ENCODE measurements around the gene G6PC3.
A peak's percentile ranks its signal among the peaks of the same experiment; 100 is the strongest.
"Not testable (repeated sequence)": the region's sequence is repeated elsewhere in the genome, so short reads cannot be mapped to it uniquely, and the experiment has no call there.

G6PC3 gene

DNA sequence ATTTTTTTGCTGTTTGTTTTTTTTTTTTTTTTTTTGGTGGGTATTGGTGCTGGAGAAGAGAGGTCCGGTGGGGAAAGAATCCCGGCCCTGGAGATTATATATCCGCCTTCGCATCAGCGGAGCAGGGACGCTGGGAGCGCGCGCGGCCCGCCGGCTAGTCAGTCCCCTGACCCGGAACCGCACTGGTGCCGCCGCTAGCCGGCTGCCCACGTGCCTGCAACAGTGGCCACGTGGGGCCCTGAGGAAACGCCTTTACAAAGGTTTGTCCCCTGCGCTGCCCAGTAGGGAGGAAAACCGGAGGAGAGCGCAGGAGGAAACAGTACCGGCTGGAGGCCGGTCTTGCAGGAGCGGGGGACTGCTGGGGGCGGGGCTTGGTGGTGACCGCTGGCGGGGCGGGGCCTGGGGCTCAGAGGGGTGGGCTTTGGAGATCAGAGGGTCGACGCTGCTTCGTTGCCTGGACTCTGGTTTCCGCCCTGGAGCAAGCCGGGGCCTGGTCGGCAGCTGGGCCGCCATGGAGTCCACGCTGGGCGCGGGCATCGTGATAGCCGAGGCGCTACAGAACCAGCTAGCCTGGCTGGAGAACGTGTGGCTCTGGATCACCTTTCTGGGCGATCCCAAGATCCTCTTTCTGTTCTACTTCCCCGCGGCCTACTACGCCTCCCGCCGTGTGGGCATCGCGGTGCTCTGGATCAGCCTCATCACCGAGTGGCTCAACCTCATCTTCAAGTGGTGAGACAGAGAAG is at the start of gene G6PC3:
Gene G6PC3, plus strand, starts transcription at position 281 of the 743 bp plus-strand sequence. Its CDS starts 231 bp downstream, at position 512.
- Mint-ChIP-seq H3K4me3 (peak within 1 kb of the TSS; percentile 96 to 98 (median 97)), H3K27ac (peak within 1 kb of the TSS; percentile 91 to 99 (median 98)), H3K4me1 (peaks cover 42% of the 10 kb centered on the region), H3K9me3 (no peaks in the 10 kb centered on the region), H3K27me3 (ENCODE audit: low read depth) (no peaks in the 10 kb centered on the region), H3K36me3 (ENCODE audit: low read depth) (peaks cover 9% of the 10 kb centered on the region)
- TF ChIP-seq, protein P1, sequence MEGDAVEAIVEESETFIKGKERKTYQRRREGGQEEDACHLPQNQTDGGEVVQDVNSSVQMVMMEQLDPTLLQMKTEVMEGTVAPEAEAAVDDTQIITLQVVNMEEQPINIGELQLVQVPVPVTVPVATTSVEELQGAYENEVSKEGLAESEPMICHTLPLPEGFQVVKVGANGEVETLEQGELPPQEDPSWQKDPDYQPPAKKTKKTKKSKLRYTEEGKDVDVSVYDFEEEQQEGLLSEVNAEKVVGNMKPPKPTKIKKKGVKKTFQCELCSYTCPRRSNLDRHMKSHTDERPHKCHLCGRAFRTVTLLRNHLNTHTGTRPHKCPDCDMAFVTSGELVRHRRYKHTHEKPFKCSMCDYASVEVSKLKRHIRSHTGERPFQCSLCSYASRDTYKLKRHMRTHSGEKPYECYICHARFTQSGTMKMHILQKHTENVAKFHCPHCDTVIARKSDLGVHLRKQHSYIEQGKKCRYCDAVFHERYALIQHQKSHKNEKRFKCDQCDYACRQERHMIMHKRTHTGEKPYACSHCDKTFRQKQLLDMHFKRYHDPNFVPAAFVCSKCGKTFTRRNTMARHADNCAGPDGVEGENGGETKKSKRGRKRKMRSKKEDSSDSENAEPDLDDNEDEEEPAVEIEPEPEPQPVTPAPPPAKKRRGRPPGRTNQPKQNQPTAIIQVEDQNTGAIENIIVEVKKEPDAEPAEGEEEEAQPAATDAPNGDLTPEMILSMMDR (IDR thresholded peaks at IDR 0.05; ENCODE audit: unreplicated experiment in 3 of 3): no peak

GRCh38 chr17:44021227-44021626 is 49.3 kb upstream of the G6PC3 start:
- H3K4me1 Mint-ChIP-seq: peaks cover 14% of the 10 kb centered on the region
- H3K36me3 Mint-ChIP-seq (ENCODE audit: low read depth); H3K4me3 Mint-ChIP-seq; H3K9me3 Mint-ChIP-seq; H3K27me3 Mint-ChIP-seq (ENCODE audit: low read depth); H3K27ac Mint-ChIP-seq: not testable (repeated sequence)

DNA sequence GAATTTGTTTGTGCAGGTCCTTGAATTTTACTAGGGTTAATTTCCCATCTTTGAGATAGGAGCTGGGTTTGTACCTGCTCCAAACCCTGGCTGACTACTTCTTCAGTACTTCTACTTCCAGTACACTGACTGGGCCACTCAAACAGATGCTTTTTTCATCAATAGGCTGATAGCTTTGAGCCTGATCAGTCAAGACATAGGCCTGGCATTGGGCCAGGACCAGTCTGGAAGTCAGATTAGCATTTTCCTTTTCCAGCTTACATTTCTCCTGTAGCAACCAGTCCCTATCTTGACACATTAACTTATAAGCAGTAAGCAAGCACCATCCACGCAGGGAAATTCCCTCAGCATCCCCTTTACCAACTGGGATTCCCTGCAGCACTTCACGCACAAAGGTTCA is 48.3 kb upstream of the G6PC3 start:
- H3K27ac Mint-ChIP-seq: peak overlapping the region; percentile 20 to 95 (median 58)
- peaks cover 14% of the 10 kb centered on the region for H3K4me1 Mint-ChIP-seq
- TF ChIP-seq, protein P1 (IDR thresholded peaks at IDR 0.05; ENCODE audit: unreplicated experiment in 3 of 3): no peak
- H3K36me3 Mint-ChIP-seq (ENCODE audit: low read depth): peaks cover 4% of the 10 kb centered on the region
- peak overlapping the region in 1 of 3 experiments; percentile 67 for H3K4me3 Mint-ChIP-seq
- H3K27me3 Mint-ChIP-seq (ENCODE audit: low read depth): no peaks in the 10 kb centered on the region
- no peaks in the 10 kb centered on the region for H3K9me3 Mint-ChIP-seq

- Mint-ChIP-seq H3K9me3 (no peaks in the 10 kb centered on the region), H3K27me3 (ENCODE audit: low read depth) (no peaks in the 10 kb centered on the region), H3K4me1 (peaks cover 14% of the 10 kb centered on the region), H3K36me3 (ENCODE audit: low read depth) (peaks cover 4% of the 10 kb centered on the region), H3K4me3 (peak overlapping the region in 1 of 3 experiments; percentile 50), H3K27ac (peak overlapping the region; percentile 38 to 95 (median 68))
- TF ChIP-seq, protein P1 (IDR thresholded peaks at IDR 0.05; ENCODE audit: unreplicated experiment in 3 of 3): no peak
Observed at GRCh38 chr17:44023545-44024270, 46.8 kb upstream of the G6PC3 start.

GRCh38 chr17:44024271-44024663 is 46.3 kb upstream of the G6PC3 start:
- H3K4me3 Mint-ChIP-seq: no peak overlapping the region
- TF ChIP-seq, protein P1 (IDR thresholded peaks at IDR 0.05; ENCODE audit: unreplicated experiment in 3 of 3): no peak
- H3K27me3 Mint-ChIP-seq (ENCODE audit: low read depth): no peaks in the 10 kb centered on the region
- no peaks in the 10 kb centered on the region for H3K9me3 Mint-ChIP-seq
- H3K4me1 Mint-ChIP-seq: peaks cover 14% of the 10 kb centered on the region
- peak overlapping the region in 2 of 3 experiments; percentile 29 to 95 for H3K27ac Mint-ChIP-seq
- peaks cover 9% of the 10 kb centered on the region for H3K36me3 Mint-ChIP-seq (ENCODE audit: low read depth)

DNA sequence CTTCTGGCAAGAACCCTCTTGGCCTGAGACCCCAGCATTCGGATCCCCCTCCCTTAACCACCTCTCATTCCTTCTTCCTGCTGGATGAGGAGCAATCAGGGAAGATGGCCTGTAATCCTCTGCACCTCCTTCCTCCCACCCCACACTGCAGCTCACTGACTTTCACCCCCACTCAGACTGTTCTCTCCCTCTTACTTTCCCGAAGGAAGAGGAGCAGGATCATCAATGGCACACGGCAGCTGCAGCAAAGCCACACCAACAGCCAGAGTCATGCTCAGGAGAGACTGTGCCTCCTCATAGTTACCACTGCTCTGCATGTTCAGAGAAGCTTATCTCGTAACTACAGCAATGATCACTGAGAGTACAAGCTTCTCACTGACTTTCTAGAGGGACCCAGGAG is 45.7 kb upstream of the G6PC3 start:
- no peaks in the 10 kb centered on the region for H3K27me3 Mint-ChIP-seq (ENCODE audit: low read depth)

More for the DNA sequence above, 45.7 kb upstream of the G6PC3 start:
- Mint-ChIP-seq H3K9me3 (no peaks in the 10 kb centered on the region), H3K27ac (peak overlapping the region in 2 of 3 experiments; percentile 15 to 78), H3K36me3 (ENCODE audit: low read depth) (peaks cover 14% of the 10 kb centered on the region), H3K4me1 (peaks cover 19% of the 10 kb centered on the region), H3K4me3 (no peak overlapping the region)
- TF ChIP-seq, protein P1 (IDR thresholded peaks at IDR 0.05; ENCODE audit: unreplicated experiment in 3 of 3): no peak
